Superior temporal gyrus (tissue), 1 donor: ENCODE data around the gene SERPINA4.

Source experiments
- DNase-seq: peaks from one replicate; pipeline ENCODE4 v3.0.0-alpha.2; 2016; ENCODE audit errors: extremely low spot score

SERPINA4 gene

GRCh38 chr14:94615823-94616570, 54.8 kb downstream of the SERPINA4 start:
- DNase-seq = no peak

- no peak for DNase-seq
Observed at GRCh38 chr14:94617366-94617941, 56.2 kb downstream of the SERPINA4 start.

GRCh38 chr14:94617988-94618822, 57.0 kb downstream of the SERPINA4 start:
- no peak for DNase-seq

GRCh38 chr14:94619297-94619696, 58.1 kb downstream of the SERPINA4 start:
- no peak for DNase-seq
